Loucy (cell line): ENCODE results near the gene PRPSAP2.

Experiments
- CTCF ChIP-seq: fragments of 200-600 bp; sonication (generic); conservative IDR thresholded peaks from 2 replicates; pipeline ENCODE4 v1.5.1; 2014; ENCODE audit warnings: mild to moderate bottlenecking, antibody characterized with exemption, low read length
- EZH2phosphoT487 ChIP-seq: fragments of 200-600 bp; IDR thresholded peaks from 2 replicates; pipeline ENCODE4 v1.6.1; 2018; ENCODE audit warnings: antibody characterized with exemption, mild to moderate bottlenecking, moderate library complexity, borderline replicate concordance

GRCh38 chr17:18862011-18862410 is 4.1 kb downstream of the PRPSAP2 start:
- TF ChIP-seq CTCF (no peak), EZH2phosphoT487 (no peak)
